T-helper 1 cell (primary cell): ENCODE measurements around the gene DLG2.
A peak's percentile ranks its signal among the peaks of the same experiment; 100 is the strongest.
"Not testable (repeated sequence)": the region's sequence is repeated elsewhere in the genome, so short reads cannot be mapped to it uniquely, and the experiment has no call there.

Source experiments
- DNase-seq, 5 donors: peaks; one replicate each; pipeline ENCODE4 v3.0.0-alpha.2; 2012 to 2020

Gene DLG2

DNA sequence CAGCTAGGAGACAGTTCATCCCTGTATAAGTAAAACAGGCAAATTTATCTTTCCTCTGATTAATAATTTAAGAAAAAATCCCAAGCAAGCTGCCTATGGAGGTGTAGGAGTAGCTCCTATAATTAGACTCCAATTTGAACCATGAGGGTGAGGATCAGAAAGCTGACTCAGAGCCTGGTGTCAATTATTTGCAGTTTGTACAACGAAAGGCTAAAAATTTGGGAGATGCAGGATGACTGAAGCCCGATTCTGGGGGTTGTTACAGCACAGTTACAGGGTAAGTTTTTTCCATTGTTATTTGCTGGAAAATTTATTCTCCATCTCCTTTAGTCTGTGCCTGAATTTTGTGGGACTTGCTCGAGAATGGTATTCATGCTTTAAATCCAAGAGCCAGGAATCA, 1981.6 kb downstream of the DLG2 start:
- DNase-seq = no peak

DNA sequence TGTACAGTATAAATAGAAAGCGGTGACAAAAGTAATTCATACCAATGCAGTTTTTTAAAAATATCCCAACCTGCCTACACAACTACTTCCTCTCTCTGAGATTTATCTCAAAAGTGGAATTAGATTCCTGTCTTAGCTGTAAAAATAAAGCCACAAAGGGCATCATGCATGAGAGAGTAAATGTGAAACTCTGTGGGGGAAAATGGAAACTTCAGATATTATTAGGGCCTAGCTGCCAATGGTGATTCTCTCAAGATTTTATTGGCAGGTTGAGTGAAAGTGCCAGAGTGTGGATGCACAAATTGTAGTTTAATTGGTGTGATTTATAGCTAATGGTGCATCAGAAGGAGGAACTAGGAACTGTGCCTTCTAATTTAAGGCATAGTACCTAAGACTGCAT, 1984.0 kb downstream of the DLG2 start:
- no peak for DNase-seq

DNA sequence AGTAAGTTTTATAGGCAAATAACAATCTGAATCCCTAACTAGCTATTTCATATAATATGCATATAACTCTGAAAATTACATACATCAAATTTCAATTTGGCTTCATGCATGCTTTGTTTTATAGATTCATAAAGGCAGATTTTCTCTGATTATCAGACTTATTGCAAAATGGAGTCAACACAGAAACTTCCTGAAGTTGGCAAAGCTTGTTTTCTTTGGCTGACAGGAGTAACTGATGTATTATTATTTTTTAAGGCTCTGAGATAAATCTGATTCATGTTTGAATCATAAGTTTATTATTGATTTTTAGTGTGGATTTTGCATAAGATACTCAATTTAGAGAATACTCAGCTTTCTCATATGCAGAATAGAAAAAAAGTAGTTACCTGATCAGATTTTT, 1984.6 kb downstream of the DLG2 start:
- no peak for DNase-seq

DNA sequence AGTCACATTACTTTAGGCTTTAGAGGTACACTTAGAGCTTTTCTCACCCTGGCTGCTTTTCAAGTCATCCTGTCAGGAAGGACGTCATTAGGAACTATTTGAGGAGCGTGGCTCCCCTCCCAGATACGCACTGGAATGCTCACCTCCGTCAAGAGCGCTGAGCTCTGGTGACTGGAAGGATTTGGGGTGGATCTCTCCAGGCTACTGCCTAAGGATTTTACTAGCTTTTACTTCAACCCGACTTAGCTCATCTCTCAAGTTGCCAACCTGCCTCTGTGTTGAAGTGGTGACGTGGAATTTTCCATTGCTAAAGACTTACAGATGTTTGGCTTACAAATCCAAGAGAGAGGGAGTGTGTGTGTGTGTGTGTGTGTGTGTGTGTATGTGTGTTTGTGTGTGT, 1985.6 kb downstream of the DLG2 start:
- no peak for DNase-seq

DNA sequence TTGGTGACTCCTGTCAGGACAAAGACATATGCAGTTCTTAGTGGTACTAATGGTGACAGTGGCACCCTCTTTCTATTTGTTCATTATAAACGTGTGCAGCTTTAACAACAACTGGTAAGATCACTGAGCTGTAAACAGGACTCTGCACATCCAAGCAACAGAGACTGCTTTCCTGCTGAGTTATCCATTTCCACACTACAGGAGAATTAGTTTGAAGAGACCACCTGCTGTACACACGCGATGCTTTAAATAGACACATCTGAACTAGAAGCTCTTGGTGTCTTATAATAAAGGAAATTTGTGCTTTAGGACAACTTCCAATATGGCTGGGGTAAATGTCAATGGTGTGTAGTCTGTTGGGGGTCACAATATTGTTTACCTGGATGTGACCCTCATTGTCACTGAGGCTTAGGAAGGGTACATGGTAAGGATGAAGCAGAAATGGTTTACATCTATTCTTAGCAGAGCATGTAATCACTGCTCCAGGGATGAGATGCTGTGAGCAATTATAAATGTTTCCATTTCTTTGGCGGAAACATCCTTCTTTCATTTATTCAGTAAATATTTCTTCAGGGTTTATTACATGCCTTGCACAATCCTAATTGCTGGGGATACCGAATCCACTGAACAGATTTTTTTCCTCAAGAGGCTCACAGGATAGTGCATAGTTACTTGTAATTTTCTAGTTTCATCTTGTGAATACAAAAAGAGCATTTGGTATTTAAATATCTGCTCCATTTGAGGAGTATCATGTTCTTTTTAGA, 1987.0 kb downstream of the DLG2 start:
- DNase-seq = no peak

DNA sequence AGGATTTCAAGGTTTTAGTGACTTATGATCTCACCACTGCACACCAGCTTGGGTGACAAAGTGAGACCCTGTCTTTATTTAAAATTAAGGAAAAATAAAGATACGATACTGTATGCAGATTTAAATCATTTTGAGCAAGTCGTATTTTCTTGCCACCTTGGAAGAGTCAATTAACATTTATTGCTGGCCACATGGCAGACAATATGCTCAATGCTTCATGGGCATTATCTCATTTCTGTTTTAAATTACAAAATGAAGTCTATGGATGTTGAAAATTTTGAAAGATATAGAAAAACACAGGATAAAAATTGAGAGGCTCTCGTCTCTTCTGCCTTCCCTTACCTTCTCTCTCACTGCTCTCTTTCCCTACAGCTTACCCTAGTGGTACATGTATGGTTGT, 1992.0 kb downstream of the DLG2 start:
- no peak for DNase-seq

DNA sequence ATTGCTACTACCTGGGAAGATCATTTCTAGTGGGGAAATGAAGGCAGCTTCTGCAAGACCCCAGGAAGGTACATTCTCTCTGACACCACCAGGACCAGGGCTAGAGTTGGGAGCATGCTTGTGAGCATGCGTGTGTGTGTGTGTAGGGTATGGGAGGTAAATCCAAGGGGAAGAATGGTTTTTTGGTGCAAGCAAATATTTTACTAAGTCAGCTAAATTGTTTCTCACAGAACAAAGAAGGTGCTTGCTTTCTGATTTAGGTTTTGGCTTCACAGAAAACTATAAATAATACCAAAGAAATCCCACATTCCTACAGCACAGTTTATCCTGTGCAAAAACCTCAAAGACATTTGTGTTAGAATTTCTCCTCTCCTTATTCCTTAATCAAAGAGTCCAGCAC, 1996.9 kb downstream of the DLG2 start:
- no peak for DNase-seq

DNA sequence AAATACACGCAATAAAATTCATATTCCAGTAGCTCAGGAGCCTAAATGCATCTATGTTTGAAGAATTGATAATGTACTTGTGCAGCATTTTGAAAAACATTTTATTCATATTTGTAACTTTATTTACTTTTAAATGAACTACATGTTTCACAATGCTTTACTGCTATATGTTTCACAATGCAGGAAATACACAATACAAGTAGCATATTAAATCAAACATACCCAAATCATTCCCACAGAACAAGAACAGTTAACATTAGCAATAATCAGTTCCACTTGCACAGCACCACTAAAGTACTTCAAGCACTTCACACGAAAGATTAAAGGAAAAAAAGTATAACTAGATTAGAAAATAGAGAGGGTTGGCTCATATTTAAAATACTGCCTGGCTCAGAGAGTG, 1997.4 kb downstream of the DLG2 start:
- no peak for DNase-seq

DNA sequence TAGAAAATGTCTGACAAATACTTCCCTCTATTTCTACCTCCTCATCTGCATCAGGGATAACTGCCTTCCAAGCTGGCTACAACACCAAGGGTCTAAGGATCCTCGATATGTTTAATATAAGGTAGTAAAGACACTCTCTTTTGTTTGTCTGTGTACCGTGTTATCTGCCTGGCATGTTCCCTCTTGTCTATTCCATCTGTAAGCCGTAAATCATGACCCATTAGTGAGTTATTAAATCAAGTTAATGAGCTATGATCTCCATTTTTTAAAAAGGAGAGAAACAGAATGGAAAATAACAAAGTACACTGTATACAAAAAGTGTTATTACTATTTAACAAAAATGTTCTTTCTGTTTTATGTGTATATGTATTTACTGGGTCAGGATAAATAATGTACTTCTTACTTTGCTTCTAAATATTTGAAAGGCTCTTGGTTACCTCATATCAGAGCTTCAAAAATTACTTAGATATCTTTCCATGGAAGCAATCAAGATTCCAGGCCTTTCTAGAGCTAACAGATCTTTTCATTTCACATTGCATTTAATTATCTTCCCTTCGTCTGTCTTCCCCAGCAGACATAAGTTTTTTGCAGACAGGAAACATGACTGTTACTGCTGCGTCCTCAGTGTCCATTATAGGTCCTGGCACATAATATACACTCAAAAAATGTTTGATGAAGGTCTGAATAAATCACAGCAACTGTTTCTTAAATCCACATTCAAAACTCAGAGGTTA, 1998.4 kb downstream of the DLG2 start:
- no peak for DNase-seq

DNA sequence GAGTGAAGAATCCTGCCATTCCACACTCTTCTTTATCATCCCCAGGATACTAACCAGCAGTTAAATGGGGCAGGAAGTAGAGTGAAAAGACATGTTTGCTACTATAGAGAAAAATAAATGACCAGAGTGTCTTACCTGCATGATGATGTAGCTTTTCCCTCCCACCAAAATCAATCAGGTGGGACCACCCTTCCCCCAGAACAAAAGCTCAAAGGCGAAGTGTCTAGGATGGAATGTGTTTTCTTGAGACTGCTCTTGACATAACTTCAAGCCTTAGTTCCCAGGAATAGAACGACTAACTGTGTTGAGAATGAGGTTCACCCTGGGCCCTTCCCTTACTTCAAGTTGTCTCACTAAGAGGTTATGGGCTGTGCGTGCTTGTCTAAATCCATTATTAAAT, 2001.8 kb downstream of the DLG2 start:
- no peak for DNase-seq

DNA sequence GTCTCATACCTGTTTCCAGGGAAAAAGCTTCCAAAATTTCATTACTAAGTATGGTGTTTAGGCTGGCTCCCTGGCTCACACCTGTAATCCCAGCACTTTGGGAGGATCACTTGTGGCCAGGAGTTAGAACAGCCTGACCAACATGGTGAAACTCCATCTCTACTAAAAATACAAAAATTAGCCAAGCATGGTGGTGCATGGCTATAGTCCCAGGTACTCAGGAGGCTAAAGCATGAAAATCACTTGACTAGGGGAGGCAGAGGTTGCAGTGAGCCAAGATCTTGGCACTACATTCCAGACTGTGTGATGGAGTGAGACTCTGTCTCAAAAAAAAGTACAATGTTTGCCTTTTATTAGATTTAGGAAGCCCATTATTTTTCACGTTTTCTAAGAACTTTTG, 2009.5 kb downstream of the DLG2 start:
- no peak for DNase-seq

DNA sequence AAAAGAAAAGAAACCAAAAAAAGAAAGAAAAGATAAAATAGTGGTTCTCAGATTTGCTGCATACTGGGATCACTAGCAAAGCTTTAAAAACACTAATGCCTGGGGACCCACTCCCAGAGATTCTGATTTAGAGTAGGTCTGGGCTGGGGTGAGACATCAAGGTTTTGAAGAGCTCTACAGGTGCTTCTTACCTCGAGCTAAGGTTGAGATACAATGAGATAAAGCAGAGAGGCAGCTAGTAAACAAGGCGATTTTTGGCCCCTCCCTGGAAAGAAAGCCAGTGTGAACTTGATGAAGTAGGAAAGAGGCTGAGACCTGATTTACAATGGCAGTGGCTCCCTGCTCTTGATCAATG, 2013.4 kb downstream of the DLG2 start:
- DNase-seq = no peak

DNA sequence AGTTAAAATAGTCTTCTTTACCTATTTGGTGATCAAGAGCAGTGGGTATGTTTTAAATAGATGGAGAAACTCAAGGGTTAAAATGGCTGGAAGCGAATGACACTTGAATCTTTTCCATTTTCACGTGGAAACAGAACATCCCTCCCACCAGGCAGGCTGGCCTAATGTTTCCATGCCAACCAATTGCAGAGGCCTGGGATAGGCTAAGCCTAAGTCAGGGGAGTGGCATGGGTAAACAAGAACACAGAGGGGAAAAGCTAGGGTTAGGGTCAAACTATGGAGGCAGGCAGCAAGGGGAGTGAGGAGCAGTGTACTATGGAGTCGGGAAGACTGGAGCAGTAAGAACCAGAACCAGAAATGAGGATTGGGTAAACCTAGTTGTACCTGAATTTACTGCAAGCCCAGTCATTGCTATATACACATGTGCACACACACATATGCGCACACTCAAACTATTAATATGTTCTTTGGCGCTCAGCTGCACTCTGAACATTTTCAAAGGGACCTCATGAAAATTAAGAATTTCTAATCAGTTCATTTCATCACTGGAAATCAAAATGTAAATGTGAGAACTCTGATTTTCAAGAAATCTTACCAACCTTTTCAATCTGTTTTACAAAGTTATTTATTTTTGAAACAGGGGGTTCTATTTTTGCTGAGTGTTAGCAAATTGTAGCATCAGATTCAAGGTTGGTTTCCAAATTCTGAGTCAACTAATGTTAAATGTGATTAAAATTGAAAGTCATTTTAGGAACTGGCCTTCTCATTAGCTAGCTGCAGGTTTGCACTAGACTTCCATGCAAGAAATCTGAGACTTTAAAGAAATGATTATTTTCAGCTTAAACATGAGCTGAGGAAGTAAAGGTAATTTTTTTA, 2014.0 kb downstream of the DLG2 start:
- DNase-seq = peak in 1 of 5 donors; percentile 2

DNA sequence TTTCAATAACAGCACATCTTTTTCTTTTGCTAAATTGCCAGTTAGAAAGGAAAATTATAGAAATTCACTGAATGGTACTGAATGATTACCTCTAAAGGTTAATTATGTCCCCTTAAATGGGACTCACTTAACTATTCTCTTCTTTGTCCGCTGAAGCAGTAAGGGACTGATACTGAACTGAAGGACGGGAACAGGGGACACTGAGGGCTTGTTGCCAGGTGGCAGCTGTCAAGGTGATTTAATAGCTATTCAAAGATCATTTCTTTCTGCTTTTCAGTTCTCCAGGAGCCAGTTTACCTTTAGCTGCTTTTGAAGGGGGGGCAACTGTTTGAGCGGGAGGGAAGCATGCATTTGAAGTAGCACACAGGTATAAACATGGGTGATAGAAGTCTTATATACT, 2015.5 kb downstream of the DLG2 start:
- no peak for DNase-seq

DNA sequence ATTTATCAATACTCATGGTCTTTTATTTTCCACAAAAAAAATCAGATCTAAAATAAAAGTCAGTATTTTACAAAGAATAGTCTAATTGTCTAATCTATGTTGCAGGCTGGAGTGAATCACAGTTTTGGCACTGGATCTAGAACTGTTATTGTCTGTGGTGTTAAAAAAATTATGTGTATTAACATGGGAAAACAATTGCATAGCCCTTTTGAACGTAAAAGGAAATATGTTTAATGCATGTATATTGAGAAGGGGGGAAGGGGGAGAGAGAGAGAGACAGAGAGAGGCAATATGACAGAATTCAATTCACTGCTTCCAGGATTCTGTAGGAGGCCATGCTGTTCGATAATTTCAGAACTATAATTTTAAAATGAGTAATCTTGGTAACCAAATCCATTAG, 2016.1 kb downstream of the DLG2 start:
- DNase-seq = no peak

DNA sequence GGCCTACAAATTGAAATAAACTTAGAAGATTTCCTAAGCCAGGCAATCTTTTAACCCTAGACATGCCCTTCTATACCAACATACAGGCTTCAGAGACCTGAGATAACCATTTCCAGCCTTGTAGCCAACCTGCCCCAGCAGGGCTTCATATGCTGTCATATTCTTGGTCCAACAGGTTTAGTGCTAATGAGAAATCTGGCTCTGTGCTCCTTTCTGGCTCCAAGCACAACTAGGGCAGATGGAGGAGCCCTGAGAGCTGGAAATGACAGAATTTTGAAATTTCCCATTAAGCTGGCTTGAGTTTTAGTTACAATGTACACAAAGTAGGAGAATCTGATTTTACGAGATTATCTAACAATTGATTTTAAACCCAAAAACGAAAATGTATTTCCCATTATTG, 2018.0 kb downstream of the DLG2 start:
- DNase-seq = no peak

DNA sequence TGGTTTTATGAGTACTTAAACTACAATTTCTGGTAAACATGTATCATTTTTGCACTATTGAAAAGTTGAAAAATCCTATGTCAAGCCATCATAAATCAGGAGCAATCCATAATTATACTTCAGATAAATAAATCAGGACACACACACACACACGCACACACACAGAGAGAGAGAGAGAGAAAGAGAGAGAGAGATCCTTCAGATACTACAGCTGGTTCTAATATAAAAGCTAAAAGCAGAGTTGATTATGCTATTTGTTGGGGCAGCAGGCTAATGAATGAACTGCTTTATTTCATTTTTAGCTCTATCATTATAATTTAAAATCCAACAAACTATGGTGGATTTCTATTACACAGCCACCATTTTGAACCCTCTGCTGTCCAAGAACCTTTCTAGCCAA, 2018.6 kb downstream of the DLG2 start:
- no peak for DNase-seq

DNA sequence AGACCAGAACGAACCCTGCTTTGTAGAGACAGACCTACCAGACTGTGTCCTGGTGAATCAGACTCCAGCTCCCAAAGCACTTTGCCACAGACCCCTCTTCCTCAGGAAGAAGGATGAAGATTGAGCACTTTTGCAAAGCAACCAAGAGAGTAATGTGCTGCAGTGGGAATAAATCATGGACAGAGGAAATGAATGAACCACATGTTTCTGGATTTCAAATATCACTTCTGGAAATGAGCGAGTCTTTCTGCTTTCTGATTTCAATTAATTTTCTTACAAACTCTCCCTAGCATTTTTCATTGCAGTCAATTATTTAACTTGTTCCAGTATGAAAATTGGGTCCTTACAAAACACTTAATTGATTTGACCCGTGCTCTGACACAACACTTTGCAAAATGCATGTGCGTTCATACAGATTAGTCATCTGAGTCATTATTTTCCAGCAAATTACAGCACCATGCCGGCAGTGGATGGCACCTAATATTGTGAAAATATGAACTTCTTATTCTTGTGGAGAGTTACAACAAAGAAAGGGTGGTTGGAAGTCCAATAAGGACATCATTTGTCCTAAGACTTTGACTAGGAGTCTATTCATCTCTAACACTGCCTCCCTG, 2025.1 kb downstream of the DLG2 start:
- no peak for DNase-seq

DNA sequence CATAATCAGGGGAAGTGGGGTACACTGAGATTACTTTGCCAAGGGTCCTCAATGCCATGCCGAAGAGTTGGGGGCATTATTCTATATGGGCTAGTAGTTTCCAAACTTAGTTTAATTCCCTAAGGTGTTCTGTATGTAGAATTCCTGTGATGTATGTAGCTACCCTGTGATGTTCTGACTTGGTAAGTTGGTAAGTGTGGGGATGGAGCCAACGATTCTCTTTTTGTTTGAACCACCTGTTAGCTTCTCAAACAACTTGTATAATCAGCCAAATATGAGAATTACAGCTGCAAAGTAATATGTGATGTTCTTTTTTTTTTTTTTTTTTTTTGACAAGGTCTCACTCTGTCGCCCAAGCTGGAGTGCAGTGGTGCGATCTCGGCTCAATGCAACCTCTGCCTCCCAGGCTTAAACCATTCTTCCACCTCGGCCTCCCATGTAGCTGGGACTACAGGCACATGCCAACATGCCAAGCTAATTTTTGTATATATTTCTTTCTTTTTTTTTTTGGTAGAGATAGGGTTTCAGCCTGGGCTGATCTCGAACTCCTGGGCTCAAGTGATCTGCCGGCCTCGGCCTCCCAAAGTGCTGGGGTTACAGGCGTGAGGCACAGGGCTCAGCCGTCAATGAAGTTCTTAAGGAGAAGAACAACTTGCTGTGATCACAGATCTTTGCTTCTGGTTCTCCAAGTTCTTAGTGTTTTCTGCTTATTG, 2025.8 kb downstream of the DLG2 start:
- no peak for DNase-seq

DNA sequence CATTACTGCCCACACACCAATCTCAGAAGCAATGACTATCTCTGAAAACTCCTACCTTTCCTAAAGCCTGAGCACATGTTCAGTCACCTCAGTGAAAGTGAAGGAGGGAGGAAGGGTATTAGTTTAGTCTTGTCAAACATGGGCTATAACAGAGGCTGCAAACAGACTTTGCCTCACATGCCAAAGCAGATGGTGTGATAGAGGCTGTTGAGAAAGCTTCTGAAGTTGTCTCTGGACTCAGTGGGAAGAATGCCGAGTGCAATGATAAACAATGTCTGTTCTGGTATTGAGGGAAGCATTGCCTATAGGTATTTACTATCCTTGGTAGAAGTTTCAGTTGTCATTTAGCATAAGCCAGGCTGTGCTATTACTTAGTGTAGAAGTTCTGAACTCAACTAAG, 2026.5 kb downstream of the DLG2 start:
- no peak for DNase-seq

DNA sequence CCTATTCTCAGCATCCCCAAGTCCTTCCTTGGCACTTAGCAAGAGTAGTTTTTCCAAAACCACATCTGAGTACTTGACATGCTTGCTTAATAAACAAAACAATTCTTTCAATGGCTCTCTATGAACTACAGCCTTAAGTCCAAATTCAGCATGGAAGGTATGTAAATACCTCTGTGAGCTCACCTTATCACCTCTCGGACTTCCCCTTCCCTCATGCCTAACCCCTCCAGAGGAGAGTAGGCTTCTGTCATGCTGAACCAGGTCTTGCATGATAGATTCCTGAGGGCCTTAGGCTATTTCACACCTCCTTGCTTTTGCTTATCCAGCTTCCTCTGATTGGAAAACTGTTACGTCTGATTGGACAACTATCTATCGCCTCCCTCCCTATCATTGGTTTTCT, 2028.1 kb downstream of the DLG2 start:
- no peak for DNase-seq

DNA sequence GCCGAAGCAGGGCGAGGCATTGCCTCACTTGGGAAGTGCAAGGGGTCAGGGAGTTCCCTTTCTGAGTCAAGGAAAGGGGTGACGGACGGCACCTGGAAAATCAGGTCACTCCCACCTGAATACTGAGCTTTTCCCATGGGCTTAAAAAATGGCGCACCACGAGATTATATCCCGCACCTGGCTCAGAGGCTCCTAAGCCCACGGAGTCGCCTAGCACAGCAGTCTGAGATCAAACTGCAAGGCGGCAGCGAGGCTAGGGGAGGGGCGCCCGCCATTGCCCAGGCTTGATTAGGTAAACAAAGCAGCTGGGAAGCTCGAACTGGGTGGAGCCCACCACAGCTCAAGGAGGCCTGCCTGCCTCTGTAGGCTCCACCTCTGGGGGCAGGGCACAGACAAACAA, 2039.3 kb downstream of the DLG2 start:
- DNase-seq = not testable (repeated sequence)
